Right hindlimb (tissue), 1 donor: ENCODE results near the gene MAD1L1.
A peak's percentile ranks its signal among the peaks of the same experiment; 100 is the strongest.

Experiments
- DNase-seq: peaks from one replicate; pipeline ENCODE4 v3.0.0-alpha.2; 2018

Gene MAD1L1

DNA sequence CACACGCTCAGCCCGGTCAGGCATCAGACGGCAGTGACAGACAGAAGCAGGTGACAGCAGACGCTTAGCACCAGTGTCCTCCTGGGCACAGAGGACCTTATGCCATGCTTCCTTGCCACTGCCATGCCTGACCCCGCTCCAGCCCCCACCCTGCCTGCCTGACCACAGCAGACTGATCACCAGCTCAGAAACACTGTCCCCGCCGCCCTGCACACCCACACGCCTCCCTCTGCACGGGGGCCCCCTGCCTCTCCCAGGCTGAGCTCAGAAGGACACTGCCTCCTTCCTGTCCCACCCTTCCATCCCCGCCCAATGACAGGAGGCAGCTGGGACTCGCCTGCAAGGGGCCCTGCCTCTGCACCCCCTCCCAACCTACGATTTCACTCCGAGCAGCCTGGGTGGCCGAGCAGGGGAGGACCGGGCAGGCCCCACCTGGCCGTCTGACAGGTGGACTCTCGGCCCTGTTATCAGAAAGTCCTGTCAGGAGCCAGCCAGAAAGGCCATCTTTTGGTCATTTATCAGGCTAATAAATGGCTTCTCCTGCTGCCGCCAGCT, 379.2 kb downstream of the MAD1L1 start:
- peak; percentile 53 for DNase-seq

DNA sequence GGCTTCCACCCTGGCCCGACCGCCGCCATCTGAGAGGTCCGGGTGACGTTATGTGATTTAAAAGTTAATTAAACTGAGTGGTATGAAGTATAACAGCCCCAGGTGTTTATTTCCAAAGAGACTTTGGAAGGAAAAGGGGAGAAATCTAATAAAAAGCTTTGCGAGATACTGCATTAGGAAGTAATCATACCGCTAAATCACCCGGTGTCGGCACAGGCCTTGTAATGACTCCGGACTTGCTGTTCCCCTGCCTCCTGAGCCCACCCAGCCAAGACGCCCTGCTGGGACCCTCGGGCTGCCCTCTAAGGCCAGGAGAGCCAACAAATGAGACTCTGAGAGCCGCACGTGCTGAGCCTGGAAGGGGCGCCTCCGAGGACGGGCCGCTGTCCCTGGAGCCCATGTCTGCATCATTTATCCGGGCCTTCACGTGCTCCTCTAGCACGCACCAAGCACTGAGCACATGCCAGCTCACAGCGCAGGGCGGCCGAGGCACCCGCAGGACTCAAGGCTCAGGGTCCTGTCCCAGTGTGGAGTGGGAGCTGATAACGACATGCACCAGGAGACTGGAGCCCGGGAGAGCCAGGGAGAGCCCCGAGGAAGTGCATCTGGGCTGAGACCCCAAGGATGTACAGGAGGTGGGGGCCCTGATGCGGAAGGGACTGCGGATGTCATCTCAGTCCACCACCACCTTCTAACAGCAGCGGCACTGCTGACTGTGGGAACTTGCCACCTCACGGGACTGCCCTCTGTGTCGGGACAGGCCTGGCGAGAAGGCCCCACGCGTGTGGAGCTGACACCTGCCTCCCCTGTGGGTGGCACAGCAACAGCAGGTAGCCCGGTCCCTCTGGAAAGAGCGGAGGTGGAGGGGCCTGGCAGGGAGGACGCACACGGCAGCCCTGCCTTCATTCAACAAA, 380.0 kb downstream of the MAD1L1 start:
- DNase-seq: no peak

DNA sequence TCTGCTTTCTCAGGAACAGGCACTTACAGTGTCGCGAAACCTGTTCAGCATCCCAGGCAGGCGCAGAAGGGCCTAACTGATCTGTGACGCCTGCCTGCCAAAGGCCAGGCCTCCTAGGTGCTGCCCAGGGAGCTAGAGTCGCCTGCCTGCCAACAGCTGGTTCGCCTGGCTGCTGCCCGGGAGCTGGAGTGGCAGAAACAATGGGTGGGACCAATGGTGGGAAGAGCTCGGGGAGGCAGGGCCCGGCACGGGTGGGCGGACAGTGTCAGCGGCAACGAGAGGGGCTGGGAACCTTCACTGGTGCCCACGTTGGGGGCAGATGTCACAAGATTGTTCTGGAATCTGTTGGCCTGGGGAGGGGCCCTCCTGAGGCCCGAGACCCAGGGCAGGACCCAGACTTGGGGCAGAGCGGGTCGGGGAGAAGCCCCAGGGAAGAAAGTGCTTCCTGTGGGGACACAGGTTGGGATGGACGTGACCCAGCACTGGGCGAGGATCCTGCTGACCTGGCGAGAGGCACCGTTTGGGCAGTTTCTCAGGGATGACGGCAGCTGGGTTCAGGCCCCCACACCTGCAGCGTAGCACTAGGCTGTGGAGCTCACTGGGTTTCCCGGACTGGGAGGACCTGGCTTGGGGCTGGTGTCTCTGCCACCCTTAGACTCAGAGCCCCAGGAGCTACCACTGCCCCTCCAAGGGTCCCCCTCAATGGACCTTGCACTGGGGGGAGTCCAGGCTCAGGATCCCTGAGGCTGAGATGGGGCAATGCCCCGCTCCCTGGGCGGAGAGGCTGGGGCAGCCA, 380.8 kb downstream of the MAD1L1 start:
- peak; percentile 71 for DNase-seq

DNA sequence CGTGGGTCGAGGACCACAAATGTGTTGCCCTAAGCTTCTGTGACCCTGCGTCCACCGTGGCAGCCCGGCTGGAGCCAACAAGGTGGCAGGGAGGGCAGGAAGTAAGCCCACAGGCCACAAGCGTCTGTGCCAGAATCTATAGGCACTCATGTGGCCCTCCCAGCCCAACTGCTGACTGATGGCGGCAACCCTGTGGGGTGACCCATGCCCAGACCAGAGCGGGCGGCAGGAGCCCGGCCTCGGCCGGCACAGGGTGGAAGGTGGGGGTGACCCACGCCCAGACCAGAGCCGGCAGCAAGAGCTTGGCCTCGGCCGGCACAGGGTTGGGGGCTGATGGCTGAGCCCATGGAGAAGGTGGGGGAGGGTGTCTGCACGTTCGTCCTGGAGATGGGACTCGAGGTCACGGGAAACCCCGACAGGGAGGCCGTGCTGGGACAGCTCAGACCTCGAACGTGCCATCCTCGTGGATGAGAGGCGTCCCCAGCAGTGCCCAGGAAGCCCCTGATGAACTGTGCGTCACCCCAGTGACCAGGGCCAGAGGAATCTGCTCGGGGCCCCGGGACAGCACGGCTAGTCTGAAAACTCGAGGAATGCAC, 381.7 kb downstream of the MAD1L1 start:
- DNase-seq: no peak

DNA sequence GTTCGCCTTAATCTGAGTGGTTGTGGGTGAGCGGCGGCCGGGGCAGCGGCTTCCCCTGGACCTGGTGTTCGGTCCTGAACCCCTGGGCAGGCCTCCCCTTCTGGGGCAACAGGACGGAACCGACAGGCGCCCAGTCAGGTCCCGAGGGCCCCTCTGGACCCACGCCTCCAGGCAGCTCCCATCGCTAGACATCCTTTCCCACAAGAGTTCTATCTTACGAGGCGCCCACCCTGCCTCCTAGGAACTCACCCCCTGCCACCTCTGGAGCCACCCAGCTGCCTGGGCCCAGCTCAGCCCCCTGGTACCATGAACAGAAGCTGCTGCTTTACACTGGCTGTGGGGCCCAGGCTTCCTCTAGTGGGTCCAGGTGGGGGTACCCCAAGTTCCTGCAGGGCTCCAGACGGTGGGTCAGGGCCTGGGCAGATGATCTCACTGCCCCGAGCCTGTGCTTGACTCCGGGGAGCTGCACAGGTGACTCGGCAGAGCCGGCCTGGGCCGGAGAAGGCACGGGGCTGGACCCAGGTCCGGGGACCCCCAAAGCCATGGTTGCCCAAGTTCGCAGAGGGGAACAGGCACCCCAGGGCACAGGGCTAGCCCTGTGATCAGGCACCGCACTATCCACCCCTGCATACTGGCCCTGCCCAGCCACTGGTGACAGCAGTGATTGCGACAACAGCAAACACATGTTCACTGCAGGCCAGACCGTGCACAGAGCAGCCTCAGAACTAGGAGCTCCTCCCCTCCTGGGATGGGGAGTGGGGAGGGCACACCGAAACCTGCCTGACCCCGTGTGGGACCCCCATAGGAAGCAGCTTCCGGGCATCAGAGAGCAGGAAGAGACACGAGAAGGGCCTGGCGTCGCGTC, 382.4 kb downstream of the MAD1L1 start:
- no peak for DNase-seq

DNA sequence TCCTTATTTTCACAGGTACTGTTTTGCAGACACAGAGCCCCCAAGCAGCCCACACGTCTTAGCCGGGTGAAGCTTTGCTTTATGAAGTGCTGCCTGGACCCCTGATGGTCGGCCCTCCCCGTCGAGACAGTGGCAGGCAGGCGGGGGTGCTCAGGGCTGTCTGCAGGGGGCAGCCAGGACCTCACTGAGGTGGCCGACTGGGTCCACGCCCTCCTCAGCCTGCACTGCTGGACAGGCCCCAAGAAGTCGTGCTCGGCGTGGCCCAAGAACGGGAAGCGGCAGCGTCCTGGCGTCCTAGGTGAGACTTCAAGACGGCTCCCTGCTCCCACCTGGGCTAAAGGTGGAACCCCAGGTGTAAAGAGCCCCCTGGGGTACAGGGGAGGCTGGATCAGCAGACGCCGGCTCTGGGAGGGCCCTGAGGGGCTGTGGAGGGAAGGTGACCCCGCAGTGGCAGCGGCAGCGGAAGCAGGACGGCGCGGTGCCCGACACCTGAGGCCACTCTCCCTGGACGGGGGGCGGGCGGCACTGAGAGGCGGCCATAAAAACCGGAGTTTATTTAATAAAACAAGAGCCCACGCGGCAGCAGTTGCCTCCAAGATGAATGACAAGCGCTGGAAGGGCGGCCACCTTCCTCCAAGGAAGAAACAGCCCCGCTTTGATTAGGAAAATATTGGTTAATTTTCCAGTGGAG, 383.2 kb downstream of the MAD1L1 start:
- DNase-seq: no peak

DNA sequence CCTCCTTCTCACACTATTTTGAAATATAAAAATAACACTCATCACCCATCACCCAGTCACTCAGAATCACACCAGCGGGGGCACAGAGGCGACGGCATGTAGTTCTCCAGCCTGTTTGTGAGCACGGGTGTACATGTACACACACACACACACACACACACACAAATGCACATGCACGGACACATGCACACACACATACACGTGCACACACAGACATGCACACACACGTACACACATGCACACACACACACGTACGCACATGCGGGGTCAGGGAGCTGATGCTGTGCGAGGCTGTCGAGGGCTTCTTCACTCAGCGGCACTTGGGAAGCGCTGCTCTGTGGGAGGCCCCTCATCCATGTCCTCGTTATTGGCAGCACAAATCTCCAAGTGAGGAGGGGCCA, 383.8 kb downstream of the MAD1L1 start:
- no peak for DNase-seq

DNA sequence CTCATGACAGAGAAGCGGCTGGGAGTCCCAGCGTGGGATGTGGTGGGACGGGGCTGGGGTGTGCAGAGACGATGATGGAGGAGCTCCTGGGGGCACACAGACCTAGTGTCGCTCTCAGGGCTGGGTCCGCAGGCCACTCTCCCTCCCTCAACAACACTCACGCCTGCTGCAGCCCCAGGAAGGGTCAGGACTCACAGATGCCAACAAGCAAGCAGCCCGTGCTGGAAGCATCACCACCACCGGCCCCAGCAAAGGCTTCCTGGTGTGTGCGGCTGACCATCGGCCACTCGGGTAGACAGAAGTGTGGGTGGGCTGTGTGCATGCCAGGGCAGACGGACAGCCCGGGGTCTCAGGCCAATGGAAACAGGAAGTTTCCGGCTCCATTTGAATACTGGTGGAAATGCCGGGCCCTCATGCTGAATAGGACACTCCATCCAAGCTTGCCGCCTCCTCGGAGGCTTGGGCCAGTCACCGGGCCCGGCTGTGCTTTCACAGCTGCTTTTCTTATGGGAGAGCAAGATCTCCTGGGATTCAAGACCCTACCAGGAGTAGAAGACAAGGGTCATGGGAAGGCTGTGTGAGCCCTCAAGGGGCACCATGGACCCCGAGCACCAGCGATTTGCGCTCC, 384.6 kb downstream of the MAD1L1 start:
- DNase-seq: no peak

DNA sequence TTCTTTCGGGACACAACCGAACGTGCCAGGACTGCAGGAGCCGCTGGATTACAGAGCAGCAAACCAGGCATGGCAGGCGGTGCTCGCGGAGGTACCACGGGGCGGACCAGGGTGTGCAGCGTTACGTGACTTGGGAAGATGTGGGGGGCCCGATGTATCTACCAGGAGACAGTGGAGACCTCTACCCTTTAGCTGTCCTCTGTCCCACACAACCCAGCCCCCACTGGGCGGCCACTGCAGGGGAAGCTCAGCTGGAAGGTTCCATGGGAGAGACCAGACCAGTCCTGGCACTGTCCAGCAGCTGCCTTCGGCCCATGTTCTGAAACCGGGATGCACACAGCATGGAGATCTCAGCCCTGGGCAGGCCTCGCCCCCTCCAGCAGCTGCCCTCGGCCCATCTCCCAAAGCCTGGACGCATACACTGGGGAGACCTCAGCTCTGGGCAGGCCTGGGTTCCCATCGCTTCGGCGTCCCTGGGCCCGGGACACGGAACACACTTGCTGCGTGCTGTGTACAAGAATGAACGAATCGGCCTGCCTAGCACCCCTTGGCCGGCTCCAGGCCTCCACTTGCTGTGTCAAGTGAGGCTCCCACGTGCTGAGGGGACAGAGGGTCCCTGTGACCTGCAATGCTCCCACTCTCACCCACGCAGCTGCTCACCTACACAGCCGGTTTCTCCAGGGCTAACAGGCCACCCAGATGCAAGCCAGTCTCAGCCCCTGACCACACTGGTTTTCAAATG, 385.3 kb downstream of the MAD1L1 start:
- DNase-seq: peak; percentile 15

DNA sequence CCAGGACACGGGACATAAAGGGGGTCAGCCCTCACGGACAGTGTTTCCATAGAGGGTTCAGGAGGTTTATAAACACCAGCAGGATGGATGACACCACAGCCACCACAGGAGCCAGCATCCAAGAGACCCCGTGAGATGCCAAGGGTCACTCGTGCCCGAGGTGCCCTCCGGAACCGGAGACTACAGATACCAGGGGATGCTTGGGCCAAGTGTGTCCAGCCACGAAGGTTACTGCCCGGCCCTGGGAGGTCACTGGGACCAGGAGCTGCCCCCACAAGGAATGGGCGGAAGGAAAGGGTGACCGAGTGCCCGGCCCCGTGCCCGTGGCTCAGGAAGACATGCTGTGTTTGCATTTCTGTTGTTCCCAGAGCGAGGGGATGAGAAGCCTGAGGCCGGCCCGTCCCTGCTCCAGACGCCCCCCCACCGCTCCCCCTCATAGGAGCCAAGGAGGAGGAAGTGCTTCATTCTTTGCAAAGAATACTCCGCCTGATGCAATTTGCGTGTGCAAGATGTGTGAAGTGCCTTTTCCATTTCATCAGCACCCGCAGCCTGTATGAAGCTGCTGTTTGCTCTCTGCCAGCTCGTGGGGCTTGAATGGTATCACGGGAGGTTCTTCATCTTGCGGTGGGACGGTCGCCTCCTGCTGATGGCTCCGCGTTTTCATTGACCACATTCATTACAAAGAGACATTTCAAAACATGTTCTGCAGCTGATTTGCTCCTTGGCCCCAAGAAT, 386.2 kb downstream of the MAD1L1 start:
- peak; percentile 9 for DNase-seq

DNA sequence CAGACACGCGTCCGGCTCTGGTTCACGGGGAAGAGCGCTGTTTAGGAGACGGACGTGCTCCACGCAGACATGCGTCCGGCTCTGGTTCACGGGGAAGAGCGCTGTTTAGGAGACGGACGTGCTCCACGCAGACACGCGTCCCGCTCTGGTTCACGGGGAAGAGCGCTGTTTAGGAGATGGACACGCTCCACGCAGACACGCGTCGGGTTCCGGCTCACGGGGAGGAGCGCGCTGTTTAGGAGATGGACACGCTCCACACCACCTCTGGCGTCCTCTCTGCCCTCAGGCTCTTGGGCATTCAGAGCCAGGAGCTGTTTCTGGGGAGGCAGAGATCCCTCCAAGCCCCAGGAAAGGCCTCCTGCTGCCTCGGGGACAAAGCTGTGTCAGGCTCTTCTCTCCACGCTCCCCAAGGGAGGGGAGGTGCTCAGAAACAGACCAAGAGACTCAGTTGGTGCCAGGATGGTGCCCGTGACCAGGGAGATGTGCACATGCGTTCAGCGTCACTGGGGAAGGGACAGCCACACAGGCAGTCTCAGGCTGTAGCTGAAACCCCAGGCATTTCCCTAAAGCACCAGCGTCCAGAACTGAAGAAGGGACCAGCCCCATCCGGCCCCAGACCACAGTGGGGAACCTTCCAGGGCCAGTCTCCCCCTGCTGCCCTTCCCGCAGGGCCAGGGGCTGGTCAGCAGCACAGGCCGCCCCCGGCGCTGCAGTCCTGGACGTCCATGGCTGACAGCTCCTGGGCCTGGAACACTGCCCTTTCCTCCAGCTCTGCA, 387.0 kb downstream of the MAD1L1 start:
- DNase-seq: peak; percentile 14

DNA sequence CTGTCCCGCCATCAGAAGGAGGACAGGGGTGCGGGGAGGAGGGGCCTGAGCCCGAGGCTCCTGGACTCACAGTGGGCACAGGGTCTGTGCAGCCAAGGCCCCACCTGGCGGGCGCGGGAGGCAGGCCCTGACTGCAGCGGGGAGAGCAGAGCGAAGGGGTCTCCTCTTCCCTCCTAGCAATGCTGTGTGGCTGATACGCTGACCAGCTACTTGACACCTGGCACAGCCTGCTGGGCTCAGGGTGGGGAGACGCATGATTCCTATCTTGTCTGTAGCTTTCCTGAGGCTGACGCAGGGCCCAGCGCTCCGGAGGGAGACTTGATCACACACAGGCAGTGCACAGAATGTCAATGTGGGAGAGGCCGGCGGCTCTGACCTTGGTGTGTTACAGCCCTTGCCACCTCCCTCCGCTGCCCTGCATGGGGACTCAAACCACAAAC, 387.8 kb downstream of the MAD1L1 start:
- DNase-seq: peak; percentile 15

DNA sequence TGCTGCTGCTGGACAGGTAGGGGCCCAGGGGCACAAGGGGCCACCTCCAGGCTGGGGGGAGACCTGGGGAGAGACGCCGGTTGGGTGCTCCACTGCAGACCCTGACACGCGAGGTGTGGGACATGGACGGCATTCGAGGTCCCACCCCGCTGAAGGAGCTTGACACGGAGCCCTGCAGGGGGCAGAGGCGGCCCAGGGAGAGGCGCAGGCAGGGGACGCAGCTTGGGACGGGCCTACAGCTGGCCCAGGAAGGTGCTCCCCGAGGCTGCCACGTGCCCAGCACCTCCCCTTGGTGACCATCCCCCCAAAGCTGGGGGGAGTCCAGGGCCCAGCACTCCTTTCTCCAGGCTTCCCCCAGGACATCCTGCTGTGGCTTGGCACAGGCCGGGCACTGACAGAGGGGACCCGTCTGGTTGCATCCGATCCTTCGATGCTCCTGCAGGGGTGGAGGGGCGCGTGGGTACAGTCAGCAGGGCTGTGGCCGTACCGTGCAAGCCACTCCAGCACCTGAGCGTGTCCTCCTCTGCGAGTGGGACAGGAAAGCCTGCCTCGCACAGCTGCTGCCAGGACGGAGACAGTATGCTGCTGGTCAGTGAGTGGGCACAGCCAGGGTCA, 388.3 kb downstream of the MAD1L1 start:
- DNase-seq: peak; percentile 18

DNA sequence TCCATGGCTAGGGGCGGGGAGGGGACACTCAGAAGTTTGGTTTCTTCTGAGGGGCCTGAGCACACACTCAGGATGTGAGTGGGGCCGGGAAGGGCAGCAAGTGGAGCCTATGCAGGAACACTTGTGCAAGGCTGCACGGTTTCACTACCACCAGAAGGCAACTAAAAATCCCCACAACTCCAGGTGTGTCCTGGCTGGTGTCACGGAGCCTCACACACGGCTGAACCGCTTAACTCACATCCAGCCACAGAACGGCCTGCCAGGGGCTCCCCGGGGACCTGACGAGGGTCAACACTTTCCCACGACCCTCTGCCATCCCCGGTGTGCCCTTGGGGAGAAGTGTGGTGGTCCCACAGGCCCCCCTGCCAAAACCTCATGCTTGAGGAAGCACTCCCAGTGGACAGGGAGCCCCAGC, 388.8 kb downstream of the MAD1L1 start:
- DNase-seq: no peak

DNA sequence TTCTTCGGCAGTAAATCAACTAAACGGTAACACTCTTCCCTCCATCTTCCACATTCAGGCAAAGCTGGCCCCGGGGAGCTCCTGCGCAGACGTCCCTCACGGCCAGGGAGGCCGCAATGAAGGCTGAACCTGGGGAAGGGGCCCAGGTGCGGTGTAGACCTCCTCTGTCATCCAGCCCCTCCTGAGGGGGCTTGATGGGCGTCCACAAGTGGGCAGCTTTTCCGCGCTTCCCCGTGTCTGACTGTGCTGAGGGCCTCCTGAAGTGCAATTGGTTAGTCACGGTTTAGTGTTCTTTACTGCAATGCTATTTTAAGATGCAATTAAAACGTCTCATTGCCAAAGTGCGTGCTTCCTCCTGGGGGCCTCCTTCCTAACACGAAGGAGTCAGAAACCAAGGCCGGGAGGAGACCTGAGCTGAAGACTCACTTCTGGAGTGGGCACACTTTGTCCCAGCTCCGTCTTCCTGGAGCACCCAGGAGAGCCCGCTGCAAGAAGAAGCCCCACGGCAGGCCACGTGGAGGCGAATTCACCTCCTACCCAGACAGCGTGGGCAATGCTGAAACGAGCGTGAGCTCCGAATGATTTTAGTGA, 389.4 kb downstream of the MAD1L1 start:
- DNase-seq: peak; percentile 45

DNA sequence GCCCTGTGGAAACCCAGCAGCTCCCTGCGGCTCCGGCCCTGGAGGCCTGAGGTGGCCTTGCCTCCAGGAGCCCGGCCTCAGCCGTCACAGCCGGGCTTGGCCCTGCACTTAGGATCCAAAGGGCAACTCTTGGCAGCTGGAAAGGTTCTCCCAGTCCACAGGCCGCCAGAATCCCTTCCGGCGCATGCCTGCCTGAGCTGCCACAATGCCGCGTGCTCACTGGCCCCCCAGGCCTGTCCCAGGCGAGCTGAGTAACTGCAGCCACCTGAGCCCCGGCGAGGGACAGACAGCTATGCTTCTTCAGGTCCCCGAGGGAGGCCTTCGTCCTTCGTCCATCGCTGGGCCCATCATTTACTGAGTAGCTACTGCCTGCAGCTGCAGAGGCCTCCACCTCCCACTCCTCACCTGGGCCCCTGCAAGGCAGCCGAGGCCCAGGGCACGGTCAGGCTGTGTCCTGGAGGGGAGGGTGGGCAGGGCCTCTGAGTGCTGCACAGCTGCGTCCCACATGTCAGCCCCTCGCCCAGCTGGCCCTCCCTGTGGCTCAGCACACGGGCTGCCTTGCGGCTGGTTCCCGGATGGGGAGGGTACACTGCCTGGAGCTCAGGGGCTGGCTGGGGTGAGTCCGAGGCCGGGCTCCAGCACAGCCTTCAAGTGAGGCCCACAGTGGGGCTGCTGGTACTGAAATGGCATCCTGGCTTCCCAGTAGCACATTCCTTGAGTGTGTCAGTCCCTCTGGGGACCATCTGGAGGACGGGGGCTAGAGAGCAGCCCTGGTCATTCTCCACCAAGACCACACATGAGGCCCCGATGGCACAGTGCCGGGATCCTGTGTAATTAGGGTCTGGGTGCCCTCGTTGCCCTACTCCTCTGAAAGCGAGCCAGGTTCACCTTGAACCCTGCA, 390.2 kb downstream of the MAD1L1 start:
- DNase-seq: peak; percentile 76
